Stimulated activated CD4-positive, alpha-beta T cell treated with anti-CD3 and anti-CD28 coated beads, TNF-alpha, amount 100 ng/mL, for 1 hour (primary cell): ENCODE data around the gene LRRFIP1.
A peak's percentile ranks its signal among the peaks of the same experiment; 100 is the strongest.
"Not testable (repeated sequence)": the region's sequence is repeated elsewhere in the genome, so short reads cannot be mapped to it uniquely, and the experiment has no call there.

Experiments used
- DNase-seq, 3 donors: peaks; one replicate each; pipeline ENCODE4 v3.0.0-alpha.2; 2020; ENCODE audit warnings: low read depth in 3 of 3, low spot score in 1 of 3

LRRFIP1 gene

DNA sequence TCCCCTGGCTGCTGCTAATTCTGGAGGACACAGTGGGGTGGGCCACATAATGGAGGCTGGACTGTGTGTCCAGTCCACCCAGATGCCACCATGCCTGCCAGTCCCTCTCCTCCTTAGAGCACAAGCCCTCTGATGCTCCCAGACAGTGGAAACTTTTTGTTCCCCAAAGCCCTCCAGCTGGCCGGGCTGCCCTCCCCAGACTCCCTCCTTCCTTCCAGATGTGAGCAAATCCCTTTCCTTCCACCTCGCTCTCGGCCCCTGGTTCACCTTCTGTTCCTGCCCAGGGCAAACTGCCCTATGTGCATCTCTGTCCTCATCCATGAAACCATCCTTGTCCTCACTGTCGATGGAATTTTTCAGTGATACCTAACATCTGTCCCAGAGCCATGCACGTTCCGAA lies 33.9 kb downstream of the LRRFIP1 start:
- DNase-seq, result no peak

DNA sequence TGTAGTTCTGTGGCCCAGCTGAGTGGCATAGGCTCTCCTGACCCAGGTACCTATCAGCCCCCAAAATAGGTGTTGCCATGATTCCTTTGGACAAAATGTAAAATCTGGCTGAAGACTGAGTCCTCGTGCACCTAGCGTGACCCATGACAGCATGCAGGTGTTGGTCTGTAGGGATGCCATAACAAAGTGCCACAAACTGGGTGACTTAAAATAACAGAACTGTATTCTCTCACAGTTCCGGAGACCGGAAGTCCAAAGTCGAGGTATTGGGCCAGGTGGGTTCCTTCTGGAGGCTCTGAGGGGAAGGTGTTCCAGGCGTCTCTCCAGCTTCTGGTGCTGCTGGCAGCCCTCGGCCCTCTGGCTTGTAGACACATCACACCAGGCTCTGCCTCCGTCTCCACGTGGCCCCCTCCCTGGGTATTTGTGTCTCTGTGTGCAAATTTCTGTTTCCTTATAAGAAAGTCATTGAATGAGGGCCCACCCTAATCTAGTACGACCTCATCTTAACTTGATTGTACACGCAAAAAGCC lies 34.5 kb downstream of the LRRFIP1 start:
- DNase-seq, result no peak

DNA sequence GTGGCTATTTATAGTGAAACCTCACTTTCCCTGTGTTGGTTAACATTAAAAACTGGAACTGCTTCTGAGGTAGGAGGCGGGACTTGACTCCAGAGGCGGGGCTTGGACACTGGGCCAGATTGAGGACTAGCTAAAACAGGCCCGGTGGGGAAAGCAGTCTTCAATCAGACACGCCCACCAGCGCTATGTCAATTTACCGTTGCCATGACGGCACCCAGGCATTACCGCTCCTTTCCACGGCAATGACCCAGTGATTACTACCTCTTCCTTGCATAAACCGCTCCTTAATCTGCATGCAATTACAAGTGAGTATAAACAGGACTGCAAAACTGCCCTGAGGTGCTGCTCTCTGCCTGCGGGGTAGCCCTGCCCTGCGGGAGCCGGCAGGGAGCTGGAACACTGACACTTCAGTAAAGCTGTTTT lies 35.3 kb downstream of the LRRFIP1 start:
- no peak for DNase-seq

DNA sequence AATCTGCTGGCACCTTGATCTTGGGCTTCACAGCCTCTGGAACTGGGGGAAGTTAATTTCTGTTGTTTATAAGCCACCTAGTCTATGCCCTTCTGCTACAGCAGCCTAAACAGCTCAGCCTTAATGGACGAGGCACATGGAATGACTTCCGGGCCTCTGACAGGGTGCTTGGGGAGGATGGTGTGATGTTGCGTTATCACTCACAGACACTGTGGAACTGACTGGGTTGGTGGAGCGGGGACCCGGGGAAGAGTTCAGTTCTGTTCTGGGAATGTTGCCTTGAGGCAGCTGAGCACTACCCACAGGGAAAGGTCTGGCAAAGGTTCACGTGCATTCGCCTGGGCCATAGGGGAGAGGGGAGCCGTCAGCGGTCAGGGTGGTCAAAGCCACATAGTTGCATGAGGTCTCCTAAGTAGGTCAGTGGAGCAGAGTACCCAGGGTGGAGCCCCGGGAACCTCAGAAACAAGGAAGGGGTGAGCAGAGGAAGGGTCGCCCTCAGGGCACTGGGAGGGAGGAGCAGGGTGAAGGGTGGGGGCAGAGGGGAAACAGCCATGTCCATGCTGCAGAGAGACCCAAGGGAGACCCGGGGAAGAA lies 36.2 kb downstream of the LRRFIP1 start:
- no peak for DNase-seq

DNA sequence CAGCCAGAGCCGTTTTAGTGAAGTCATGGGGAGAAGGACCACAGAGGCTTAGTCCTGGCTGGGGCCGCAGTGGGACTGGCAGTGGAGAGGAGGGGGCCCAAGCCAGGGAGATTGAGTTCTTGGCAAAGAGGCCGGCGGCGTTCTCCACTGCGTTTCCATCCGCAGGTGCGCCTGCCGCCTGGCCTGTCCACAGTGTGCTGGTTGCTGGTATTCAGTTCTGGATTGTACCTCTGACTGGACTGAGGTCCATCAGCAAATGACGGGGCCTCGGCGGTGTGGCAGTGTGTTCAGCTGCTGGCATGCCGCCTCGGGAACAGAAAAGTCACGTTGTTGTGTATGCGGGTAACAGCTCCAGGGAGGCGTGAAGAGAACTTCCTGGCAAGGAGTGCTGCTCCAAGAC lies 36.8 kb downstream of the LRRFIP1 start:
- no peak for DNase-seq

DNA sequence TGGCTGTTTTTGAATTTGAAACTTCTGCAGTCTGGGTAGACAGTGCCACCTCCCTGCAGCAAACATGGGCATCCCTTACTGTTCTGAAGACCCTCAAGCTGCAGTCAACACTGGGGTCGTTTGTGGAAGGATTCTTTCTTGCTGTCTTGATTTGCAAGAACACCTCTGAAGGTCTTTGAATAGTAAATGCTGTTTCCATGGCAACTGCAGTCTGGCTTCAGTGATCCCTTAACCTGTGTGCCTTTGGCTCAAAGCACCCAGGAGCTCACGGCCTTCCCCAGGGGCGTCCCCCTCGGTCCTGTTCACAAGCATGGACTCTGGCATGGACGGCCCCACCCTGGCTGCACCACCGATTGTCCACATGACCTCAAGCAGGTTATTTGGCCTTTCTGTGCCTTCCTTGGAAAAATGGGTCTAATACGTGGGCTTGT lies 38.3 kb downstream of the LRRFIP1 start:
- DNase-seq, result no peak

DNA sequence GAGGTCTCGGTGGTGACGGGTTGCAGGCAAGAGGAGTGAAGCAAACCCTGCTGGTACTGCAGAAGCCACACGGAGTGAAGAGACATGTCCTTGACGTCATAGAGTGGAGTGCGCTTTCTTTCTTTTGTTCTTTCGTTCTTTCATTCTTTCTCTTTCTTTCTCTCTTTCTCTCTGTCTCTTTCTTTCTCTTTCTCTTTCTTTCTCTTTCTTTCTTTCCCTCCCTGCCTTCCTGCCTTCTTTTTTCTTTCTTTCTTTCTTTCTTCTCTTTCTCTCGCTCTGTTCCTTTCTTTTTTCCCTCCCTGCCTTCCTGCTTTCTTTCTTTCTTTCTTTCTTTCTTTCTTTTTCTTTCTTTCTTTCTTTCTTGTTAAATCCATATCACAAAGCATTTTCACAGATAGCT lies 39.2 kb downstream of the LRRFIP1 start:
- no peak for DNase-seq

DNA sequence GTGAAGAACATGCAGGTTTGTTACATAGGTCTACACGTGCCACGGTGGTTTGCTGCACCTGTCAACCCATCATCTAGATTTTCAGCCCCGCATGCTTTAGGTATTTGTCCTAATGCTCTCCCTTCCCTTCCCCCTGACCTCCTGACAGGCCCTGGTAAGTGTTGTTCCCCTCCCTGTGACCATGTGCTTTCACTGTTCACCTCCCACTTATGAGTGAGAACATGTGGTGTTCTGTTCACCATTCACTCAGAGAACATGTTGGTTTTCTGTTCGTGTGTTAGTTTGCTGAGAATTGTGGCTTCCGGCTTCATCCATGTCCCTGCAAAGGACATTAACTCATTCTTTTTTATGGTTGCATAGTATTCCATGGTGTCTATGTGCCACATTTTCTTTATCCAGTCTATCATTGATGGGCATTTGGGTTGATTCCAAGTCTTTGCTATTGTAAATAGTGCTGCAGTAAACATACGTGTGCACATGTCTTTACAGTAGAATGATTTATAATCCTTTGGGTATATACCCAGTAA lies 39.7 kb downstream of the LRRFIP1 start:
- not testable (repeated sequence) for DNase-seq

DNA sequence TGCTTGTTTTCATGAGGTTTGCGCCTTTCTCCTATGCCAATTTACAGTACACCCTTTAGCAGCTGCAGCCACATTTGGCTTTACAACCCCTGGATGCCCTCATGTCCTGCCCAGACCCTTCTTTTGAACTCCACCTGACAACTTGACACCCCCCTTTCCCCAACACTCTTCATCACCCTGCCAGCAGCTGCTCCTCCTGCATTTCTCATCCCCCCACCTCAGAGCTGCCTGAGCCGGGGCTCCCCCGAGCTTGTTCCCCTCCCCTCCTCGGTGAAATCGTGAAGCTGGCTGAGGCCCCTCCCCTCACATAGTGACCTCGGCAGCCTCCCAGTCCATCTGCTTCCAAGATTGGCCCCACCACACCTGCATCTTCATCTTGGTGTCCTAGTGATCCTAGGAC lies 40.5 kb downstream of the LRRFIP1 start:
- DNase-seq, result no peak

DNA sequence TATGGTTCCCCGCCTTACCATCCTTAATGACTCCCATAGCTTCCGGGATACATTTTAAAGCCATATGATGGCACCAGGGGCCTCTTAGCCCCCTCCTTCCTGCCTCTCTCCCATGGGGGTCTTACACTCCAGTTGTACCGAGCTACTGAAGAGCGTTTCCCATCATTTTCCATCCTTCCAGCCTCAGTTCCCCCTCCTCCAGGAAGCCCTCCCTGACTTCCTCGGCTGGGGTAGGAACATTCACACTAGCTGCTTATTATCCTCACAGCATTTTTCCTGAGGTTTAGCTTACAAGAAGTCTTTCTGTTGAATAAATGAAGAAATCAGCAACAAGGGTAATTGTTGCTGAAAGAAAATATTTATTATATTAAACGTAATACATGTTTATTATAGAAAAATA lies 41.1 kb downstream of the LRRFIP1 start:
- no peak for DNase-seq

DNA sequence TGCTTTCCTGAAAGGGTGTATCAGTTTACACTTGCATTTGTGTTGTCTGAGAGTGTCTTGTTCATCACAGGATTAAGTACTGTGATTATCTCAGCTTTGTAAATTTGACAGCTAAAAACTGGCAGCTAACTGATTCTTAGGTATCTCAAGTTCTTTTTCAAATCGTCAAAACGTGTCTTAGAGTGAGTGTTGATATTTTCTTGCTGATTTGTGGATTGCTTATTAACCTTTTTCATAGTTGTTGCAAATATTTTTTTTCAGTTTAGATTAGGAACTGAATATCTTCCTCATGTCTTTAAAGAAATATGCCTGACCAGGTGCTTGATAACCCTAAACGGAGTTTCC lies 41.9 kb downstream of the LRRFIP1 start:
- no peak for DNase-seq

DNA sequence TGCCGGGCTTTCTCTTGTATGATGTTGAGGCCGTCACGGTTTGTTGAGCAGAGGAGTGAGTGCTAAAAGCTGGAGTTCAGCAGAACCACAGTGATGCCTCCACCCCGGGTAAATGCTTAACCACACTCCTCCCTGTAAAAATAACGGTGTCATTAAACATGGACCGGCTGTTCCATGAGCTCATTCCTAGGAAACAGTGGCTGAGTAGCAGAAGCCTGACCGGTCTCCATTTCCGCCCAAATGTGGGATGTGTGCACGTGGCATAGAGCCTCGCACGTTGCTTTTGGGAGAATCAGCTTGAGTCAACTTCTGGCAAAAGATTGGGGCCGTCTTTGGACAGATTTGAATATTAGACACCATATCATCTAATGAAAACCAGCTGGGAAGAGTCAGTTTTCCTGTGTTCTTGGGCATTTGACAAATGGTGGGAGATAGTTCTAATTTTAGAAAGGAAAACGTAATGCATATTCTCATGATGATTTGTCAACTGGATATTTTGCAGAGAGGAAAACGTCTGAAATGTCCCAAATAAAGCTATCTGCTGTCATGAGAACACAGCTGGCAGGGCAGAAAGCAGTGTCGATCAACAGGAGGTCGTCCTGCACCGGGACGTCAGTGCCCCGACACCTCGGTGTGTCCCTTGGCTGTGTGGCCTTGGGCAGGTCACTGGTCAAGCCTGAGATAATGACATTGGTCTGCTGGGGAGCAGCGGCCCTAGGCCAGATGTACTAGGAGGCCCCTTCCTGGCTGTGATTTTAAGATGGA lies 42.4 kb downstream of the LRRFIP1 start:
- DNase-seq, result no peak

DNA sequence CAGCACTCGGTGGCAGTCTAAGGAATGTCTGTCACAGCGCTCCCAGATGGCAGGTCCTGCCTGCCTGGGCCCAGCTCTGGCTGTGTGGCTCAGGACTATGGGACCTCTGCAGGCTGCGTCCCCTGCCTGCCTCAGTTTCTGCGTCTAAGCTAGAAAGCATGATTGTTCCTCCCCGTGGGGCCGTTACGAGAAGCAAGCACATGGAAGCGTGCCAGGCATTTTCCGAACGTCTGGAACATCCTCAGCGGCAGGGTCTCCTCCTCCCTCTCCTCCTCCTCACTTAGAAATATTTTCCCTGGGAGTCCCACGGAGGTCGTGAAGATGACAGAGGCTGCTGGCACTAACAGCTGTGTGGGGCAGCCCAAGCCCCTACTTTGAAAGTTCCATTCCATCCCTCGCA lies 43.3 kb downstream of the LRRFIP1 start:
- no peak for DNase-seq

DNA sequence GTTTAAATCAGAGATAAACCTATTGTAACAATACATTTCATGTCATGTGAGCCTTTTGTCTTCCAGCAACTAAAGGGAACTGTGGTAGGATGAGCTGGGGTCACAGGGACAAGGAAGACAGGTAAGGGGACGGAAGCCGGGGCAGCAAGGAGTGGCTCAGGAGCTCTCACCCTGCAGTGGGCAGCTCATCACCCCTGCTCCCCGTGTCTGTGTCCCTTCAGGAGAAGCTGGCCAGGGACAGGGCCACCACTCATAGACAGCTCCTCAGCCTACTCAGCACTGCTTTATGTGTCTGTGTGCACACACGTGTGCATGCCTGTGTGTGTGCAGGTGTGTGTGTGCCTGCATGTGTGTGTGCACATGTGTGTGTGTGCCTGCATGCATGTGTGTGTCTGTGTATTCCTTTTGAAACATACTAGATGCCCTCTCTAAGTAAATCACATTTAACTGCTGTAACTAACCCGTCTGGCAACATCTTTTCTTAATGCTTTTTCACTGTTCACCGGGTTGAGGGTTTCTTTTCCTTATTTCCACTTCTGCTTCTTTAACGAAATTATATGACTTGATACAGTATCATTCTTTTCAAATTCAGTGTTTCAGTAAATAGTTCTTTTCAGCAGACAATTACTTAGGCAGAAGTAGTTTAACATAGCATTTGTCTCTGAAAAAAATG lies 44.2 kb downstream of the LRRFIP1 start:
- DNase-seq, result no peak

DNA sequence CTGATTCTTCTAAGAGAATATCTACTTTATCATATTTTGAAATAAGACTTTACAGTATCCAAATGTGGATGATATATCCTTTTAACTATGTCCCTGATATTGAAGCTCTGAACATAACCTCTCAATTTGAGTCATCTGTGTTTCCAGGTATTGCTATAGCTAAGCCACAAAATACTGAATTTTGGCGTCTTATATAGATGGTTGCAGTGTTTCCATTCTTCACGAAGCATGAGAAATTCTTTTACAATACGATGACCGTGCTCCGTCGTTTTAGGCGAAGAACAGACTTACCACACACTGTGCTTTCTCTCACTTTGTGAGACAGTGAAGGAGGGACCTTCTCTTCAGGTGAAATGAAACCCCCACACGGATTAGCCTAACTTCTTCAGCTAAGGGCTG lies 45.3 kb downstream of the LRRFIP1 start:
- DNase-seq, result no peak

DNA sequence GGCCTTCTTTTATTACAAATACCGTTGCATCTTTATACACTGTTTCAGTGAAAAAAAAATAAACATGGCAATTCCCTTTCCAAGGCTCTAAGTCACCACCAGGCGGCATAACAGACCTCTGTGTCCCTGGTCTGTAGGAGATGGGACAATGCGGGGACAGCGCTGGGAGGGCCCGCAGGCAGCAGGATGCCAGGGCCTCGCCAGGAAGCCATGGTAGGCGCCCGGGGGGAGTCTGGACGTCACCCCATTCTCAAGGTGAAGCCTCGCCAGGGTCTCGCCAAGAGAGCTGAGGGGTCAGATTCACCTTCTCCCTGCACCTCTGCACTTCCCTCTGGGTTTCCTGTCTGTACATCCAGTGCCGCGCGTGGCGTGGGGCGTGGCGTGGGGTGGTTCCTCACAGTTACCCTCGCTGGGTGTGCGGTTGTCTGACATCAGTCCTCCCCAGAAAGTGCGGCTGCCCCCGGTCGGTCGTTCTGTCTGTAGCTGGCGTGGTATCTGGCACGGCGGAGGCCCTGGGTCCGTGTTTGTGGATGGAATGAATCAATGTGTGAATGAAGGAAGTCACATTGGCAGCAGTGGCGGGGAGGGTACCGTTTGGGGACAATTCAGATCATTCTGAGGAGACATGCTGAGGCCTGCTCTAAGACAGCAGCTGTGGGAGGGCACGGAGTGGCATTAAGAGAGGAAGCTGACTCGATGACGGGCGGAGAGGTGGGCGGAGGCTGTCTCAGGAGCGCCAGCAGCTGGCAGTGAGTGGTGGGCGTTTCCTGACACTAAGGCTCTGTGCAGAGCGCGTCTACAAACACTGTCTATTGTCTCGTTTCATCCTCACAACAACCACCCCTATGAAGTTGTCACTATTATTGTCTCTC lies 46.0 kb downstream of the LRRFIP1 start:
- DNase-seq, result peak; percentile 69 to 78 (median 75)

DNA sequence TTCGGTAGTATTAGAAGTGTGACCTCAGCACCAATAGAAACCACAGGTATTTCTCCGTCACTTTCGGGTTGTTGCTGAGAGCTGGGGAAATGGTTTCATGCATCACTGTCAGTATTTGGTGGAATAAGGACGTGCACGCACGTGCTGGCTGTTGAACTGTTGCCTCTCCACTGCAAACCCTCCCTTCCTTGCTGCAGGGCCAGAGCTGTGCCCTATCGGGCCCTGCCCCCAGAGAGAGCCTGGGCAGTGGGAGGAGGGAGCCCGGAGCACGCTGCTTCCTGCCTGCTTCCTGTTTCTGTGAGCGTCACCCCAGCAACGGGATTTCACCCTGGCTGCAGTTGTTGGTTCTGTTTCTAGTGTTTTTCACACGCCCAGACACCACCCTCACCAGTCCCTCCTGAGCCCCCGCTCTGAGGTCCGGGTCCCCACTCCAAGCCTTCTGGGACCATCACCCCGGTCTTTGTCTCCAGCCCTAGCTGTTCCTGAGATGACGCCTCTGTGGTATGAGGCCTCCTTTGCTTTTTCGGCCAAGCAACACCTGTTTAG lies 47.4 kb downstream of the LRRFIP1 start:
- DNase-seq, result peak; percentile 41 to 64 (median 60)

DNA sequence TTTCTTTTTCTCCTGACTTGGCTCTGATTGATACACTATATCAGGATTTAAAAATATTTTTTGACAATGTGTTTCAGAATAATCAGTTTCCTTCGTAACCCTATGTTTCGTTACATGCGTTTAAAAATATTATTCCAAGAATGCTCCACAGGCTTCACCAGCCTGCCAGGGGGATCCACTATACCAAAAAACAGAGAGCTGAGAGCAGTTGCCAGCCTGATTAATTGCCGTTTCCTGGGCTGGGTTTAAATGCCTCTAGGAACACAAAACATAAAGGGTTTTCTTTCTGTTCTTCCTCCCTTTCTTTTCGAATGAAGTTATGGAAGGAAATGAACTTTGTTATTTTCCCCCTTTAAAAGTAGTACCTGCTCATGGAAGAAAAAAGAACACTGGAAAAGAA lies 47.9 kb downstream of the LRRFIP1 start:
- no peak for DNase-seq

DNA sequence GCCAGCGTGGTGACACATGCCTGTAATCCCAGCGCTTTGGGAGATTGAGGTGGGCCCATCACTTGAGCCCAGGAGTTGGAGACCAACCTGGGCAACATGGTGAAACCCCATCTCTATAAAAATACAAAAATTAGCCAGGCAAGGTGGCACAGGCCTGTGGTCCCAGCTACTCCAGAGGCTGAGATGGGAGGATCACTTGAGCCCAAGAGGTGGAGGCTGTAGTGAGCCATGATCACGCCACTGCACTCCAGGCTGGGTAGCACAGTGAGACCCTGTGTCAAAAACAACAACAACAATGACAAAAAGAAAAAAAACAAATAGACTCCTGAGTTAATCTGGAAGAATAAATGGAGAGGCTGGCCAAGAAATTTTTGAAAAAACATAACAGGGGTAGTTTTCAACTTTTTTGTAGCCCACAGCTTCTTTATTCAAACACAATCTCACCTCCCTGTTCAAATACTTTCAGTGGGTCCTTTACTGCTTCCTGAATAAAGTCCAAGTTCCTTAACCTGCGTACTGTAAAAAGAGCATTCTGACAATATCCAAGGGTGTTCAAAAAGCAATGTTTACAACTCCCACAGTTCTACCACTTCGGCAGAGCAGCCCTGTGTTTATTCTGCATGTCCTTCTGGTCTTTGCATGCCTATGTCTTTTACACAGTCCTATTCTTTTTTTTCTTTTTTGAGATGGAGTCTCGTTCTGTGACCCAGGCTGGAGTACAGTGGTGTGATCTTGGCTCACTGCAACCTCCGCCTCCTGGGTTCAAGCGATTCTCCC lies 53.5 kb downstream of the LRRFIP1 start:
- DNase-seq, result no peak

DNA sequence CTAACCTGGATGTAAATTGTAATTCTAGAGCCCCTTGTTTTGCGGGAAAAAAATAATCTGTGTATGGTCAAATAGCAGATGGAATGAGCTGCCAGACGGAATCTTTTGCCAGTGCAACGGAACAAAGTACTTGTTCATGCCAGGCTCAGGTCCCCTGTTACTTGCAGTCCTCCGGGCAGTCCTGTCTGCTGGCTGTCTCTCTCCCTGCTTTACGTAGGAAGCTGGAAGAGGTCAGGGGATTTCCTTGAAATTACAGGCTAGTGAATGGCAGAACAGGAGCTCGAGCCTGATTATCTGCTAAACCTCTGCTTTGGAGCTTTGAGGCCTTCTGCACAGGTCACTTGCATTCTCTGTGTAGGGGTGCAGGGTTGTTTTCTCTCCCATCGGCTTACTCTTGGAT lies 54.8 kb downstream of the LRRFIP1 start:
- no peak for DNase-seq
